Inferior parietal cortex (tissue), 1 donor: ENCODE measurements around the gene TRPM2.

Experiments
- DNase-seq: peaks from one replicate; pipeline ENCODE4 v3.0.0-alpha.2; 2016; ENCODE audit errors: extremely low spot score

The TRPM2 gene

GRCh38 chr21:44429894-44430293 is 76.5 kb downstream of the TRPM2 start:
- DNase-seq = no peak

- DNase-seq = no peak
Measured at GRCh38 chr21:44431300-44431699, 77.9 kb downstream of the TRPM2 start.

- no peak for DNase-seq
Measured at GRCh38 chr21:44432841-44433790, 79.7 kb downstream of the TRPM2 start.

GRCh38 chr21:44433791-44434567 is 80.6 kb downstream of the TRPM2 start:
- no peak for DNase-seq

- DNase-seq = no peak
Measured at GRCh38 chr21:44434568-44434925, 81.1 kb downstream of the TRPM2 start.

- DNase-seq = no peak
Measured at GRCh38 chr21:44434936-44435635, 81.7 kb downstream of the TRPM2 start.

GRCh38 chr21:44436111-44436611 is 82.7 kb downstream of the TRPM2 start:
- DNase-seq = no peak

- no peak for DNase-seq
Measured at GRCh38 chr21:44436958-44437357, 83.5 kb downstream of the TRPM2 start.

GRCh38 chr21:44437371-44437695 is 83.9 kb downstream of the TRPM2 start:
- no peak for DNase-seq

- DNase-seq = no peak
Measured at GRCh38 chr21:44437696-44438431, 84.4 kb downstream of the TRPM2 start.

GRCh38 chr21:44438531-44439210 is 85.2 kb downstream of the TRPM2 start:
- DNase-seq = no peak

- DNase-seq = no peak
Measured at GRCh38 chr21:44439211-44439600, 85.8 kb downstream of the TRPM2 start.

- no peak for DNase-seq
Measured at GRCh38 chr21:44440241-44441040, 87.0 kb downstream of the TRPM2 start.

GRCh38 chr21:44441041-44441400 is 87.6 kb downstream of the TRPM2 start:
- no peak for DNase-seq

- DNase-seq = no peak
Measured at GRCh38 chr21:44441581-44442265, 88.3 kb downstream of the TRPM2 start.

GRCh38 chr21:44442266-44443125 is 89.1 kb downstream of the TRPM2 start:
- no peak for DNase-seq

- DNase-seq = no peak
Measured at GRCh38 chr21:44443291-44443890, 90.0 kb downstream of the TRPM2 start.

GRCh38 chr21:44443891-44444285 is 90.5 kb downstream of the TRPM2 start:
- no peak for DNase-seq
